PFSK-1 (cell line): ENCODE results near the gene GGCX.

ENCODE experiments used
- POLR2AphosphoS5 ChIP-seq: IDR thresholded peaks from 2 replicates; pipeline ENCODE4 v1.6.1; 2012; ENCODE audit warnings: low read depth, mild to moderate bottlenecking, control low read depth, low read length, moderate library complexity
- TF ChIP-seq, protein P1 (sequence below), 2 experiments: IDR thresholded peaks; 2 replicates each; pipeline versions ENCODE4 v1.6.1 to v1.8.0; 2011 to 2012; ENCODE audit warnings: low read depth in 2 of 2, low read length in 2 of 2, control low read depth in 1 of 2, inconsistent platforms in 1 of 2, mild to moderate bottlenecking in 1 of 2, moderate library complexity in 1 of 2; ENCODE audit not compliant: insufficient read depth in 1 of 2

DNA sequence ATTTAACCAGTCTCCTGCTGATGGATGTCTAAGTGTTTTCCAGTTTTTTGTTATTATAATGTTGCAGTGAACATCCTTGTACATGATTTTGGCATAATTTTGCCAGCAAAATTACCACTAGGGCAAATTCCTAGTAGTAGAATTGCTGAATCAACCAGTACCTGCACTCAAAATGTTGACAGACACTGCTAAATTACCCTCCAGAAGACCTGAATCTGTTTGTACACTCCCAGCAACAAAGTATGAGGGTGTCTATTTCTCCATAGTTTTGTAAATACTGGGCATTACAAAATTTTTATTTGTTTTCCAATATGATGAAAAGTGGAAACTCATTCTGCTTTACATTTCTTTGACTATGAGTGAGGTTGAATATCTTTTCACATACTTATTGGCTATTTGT lies 33.5 kb downstream of the GGCX start:
- TF ChIP-seq, protein P1, sequence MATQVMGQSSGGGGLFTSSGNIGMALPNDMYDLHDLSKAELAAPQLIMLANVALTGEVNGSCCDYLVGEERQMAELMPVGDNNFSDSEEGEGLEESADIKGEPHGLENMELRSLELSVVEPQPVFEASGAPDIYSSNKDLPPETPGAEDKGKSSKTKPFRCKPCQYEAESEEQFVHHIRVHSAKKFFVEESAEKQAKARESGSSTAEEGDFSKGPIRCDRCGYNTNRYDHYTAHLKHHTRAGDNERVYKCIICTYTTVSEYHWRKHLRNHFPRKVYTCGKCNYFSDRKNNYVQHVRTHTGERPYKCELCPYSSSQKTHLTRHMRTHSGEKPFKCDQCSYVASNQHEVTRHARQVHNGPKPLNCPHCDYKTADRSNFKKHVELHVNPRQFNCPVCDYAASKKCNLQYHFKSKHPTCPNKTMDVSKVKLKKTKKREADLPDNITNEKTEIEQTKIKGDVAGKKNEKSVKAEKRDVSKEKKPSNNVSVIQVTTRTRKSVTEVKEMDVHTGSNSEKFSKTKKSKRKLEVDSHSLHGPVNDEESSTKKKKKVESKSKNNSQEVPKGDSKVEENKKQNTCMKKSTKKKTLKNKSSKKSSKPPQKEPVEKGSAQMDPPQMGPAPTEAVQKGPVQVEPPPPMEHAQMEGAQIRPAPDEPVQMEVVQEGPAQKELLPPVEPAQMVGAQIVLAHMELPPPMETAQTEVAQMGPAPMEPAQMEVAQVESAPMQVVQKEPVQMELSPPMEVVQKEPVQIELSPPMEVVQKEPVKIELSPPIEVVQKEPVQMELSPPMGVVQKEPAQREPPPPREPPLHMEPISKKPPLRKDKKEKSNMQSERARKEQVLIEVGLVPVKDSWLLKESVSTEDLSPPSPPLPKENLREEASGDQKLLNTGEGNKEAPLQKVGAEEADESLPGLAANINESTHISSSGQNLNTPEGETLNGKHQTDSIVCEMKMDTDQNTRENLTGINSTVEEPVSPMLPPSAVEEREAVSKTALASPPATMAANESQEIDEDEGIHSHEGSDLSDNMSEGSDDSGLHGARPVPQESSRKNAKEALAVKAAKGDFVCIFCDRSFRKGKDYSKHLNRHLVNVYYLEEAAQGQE (IDR thresholded peaks at IDR 0.05; ENCODE audit: insufficient read depth in 1 of 2, low read depth in 2 of 2, low read length in 2 of 2), result no peak
- TF ChIP-seq POLR2AphosphoS5, result no peak
